Activated T-cell treated with anti-CD3 and anti-CD28 coated beads, Interleukin-2, amount 50 U/mL, for 1 hour (primary cell): ENCODE data around the gene COG3.

Experiments
- DNase-seq: peaks from one replicate; pipeline ENCODE4 v3.0.0-alpha.2; 2020

COG3 gene

GRCh38 chr13:45447050-45447661 lies 17.6 kb upstream of the COG3 start:
- DNase-seq = no peak

DNA sequence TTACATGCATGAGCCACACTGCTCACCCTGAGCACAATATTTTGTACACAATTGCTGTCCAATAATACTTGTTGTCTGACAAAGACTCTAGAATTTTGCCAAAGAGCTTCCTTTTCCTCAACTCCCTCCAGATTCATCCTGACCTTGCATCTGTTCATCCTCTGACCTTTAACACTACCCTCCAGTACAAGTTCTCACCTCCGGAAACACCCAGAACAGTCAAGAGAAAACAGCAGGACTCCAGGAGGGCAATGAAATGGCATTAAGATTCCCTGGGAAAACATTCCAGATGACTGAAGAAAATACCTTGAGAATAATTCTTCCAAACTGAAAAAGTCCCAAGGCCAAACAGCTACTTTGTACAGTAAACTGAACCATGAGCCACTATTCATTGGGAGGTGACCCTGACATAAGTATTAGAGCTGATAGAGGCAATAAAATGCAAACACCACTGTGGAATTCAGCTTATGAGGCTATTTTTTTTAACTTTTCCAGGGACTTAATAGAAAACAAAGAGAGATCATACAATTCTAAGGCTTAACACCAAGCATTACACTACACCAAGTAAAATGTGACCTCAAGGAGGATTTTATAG lies 15.7 kb upstream of the COG3 start:
- no peak for DNase-seq

DNA sequence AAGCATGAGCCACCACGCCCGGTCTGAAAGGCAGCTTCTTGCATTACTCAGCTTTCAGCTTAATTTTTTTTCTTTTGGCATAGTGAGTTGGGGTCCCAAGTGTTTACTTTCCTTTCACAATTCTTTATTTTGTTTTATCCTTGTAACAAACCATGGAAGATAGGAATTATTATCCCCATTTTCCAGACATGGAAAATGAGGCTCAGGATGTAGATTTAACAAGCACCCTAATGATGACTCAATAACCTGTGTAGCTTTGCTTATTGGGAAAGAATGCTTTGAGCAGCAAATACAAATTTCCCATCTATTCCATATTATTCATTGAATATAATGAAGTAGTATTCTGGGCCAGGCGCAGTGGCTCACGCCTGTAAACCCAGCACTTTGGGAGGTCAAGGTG lies 13.5 kb upstream of the COG3 start:
- no peak for DNase-seq

- no peak for DNase-seq
Measured at GRCh38 chr13:45454204-45454603, 10.5 kb upstream of the COG3 start.

DNA sequence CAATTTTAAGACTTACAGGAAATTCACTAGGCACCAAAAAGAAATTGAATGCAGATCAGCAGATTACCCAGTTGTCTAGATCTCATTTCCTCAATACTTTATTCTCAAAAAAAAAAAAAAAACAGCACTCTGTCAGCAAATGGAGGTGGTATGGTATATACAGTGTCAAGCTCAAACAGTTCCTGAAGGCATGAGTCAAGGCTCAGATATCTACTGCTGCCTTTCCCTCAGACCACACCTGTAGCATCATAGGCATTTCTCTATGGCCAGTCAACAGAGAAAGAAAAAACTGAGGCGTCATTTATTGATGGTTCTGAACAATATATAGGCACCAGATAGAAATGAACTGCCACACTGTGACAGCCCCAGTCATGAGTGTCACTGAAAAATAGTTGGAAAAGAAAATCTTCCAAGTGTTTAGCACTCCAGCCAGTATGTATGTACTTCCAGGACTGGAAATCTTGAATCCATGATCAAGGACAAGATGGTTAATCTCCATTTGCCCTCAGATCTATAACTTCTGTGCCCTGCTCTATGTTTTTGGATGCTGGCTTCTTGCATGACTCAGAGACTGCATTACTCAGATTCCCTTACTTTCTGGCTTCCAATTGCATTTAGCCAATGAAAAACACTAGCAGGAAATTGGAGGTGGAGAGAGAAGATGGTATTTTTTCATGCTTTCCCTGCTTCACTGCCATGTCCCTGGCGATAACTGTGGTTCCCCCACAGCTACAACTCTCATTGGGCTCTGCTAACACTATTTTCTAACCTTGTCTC lies 8.4 kb upstream of the COG3 start:
- no peak for DNase-seq

GRCh38 chr13:45464141-45464686 lies 525 bp upstream of the COG3 start:
- DNase-seq = peak; percentile 26

DNA sequence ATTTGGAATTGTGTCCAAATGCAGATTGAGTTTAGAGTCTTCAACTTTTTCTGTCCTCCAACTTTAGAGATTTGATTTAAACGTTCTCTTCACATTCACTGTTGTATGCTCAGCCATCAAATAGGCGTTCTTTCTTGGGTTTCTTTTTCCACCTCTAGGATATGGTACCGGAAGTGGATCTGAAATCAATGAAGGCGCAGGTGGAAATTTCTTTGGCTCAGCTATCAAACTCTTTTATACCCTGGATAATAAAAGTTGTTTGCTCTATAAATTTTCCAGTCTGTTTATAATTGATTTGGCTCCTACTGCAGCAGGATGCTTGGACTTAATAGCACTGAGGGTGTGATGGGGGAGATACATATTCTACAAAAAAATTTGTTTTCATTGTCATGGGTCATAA lies 1.6 kb downstream of the COG3 start:
- no peak for DNase-seq

GRCh38 chr13:45468635-45469034 lies 3.9 kb downstream of the COG3 start:
- DNase-seq = no peak

DNA sequence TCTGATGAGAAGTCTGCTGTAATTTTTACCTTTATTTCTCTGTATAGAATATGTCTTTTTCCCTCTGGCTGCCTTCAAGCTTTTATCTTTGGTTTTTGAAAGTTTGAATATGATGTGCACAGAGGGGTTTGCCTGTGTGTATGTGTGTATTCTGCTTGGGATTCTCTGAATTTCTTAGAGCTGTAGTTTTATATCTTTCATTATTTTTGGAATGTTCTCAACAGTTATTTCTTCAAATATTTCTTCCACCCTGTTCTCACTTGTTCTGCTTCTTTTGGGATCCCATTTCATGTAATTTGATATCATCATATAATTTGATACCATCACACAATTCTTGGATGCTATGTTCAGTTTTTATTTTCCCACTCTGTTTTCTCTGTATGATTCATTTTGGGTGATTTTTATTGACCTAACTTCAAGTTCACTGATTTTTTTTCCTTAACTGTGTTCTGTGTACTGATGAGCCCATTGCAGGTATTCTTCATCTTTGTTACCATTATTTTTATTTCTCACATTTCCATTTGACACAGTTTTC lies 7.5 kb downstream of the COG3 start:
- DNase-seq = no peak

DNA sequence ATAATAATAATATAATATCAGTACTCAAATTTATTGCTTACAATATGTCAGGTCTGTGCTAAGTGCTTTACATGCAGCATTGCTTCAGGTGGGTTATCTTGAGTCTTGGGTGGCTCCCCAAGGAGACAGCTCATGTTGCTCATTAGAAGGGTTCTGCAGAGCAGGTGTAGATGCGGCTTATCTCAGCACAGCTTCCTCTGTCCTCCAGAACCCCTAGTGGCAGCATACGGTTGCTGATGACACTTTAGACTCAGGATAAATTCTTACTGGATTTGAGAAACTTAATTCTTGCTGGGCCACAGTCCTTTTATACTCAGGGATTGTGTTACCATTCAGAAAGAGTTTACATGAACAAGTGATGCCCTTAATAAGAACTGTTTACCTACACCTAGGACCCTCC lies 8.9 kb downstream of the COG3 start:
- DNase-seq = no peak

- DNase-seq = no peak
Measured at GRCh38 chr13:45474584-45475454, 10.1 kb downstream of the COG3 start.

GRCh38 chr13:45479661-45480060 lies 14.9 kb downstream of the COG3 start:
- no peak for DNase-seq

DNA sequence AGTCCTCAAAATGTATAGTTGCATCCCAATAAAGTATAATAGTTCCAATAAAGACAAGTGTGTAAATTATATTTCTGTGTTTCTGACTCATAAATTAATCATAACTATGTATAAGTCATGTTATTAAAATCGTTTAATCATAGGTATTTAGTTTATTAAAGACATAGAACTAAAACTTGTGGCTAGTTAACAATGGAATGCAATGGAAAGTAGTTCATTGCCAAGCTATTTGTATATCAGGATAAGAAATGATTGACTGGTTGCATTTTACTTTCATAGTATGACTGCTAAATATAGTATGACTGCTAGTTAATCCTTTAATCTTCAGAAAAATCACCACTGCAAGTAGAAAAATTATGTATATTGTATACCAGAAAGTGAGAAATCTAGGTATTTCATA lies 16.9 kb downstream of the COG3 start:
- no peak for DNase-seq

GRCh38 chr13:45482571-45483173 lies 17.9 kb downstream of the COG3 start:
- DNase-seq = no peak

DNA sequence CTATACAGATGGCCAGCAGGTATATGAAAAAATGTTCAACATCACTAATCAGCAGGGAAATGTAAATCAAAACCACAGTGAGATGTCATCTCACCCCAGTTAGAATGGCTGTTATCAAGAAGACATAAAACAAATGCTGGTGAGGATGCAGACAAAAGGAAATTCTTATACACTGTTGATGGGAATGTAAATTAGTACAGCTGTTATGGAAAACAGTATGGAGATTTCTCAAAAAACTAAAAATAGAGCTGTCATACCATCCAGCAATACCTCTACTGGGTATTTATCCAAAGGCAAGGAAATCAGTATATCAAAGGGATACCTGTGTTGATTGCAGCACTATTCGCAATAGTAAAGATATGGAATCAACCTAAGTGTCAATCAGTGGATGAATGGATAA lies 22.9 kb downstream of the COG3 start:
- no peak for DNase-seq

DNA sequence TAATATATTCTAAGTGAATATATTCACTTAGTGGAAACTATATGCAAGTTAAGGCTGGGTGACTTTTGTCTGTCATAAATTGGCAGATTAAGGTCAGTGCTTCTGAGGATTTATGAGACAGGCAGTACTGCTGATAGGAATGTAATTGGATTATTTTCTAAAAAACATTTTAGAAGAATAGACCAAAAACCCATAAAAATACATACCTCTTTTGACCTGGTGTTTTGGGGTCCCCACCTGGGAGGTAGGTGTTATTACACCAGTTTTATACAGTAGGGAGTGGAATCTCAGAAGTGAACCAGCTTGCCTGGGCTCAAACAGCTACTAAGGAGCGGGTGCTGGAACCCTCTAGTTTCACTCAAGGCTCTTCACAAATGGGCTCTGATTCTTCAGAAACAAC lies 25.3 kb downstream of the COG3 start:
- DNase-seq = no peak

DNA sequence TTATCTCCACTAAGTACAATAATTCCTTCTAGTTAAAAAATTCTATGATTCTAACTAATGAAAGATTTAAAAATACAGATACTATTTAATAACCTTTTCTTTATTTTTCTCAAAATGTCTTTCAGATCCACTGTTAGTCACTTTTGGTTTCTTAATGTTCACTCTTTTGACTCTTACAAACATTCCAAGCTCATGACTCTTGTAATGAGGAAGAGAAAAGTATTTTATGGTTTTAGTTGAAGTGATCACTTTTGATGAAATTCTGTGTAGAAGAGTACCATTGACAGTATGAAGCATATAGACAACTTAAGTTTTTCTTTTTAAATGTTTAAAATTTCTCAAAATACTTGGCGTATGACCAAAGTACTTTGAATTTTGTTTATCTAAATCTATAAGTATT lies 27.8 kb downstream of the COG3 start:
- DNase-seq = no peak

DNA sequence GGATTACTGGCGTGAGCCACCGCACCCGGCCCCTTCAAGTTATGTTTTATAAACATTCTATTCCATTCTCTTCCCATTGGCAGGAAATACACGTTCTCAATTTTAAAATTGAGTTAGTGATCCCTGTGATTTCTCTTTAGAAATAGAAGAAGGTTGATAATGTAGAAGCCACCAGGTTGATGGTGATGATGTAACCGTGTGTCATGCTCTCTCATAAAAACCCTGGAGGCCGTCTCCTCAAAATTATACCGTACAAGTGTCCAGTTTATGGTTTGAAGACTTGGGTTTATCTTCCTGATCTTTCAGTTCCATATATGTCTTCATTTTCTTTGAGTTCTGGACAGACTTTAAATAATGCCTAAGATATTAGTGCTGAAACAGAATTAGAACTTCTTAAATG lies 32.2 kb downstream of the COG3 start:
- no peak for DNase-seq

GRCh38 chr13:45500492-45501174 lies 35.9 kb downstream of the COG3 start:
- no peak for DNase-seq

GRCh38 chr13:45501175-45501526 lies 36.4 kb downstream of the COG3 start:
- no peak for DNase-seq

DNA sequence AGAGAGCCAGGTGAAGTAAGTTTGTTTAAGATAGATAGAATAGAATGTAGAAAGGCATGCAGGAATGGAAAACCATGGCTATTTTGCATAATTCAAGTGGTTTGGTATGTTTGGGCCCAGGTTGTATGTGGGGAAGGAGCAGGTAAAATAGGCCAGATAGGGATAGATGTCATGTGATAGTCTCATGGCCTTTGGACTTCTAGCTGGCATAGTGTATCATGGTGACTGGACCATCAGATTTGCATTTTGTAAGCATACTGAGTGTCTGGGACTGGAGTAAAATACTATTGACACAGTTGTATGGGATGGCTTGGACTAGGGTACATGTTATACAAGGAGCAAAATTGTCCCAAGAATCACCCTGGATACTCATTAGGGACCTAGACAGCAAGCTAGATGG lies 38.9 kb downstream of the COG3 start:
- DNase-seq = no peak

GRCh38 chr13:45506811-45507210 lies 42.1 kb downstream of the COG3 start:
- DNase-seq = no peak
